Esophagus muscularis mucosa (tissue), 4 donors: ENCODE data around the gene PIP4K2A. TPM values are rescaled to one million over a fixed set of nuclear protein-coding genes. Genes with fewer than 3 reads are reported as not detected.

ENCODE experiments used
- DNase-seq: peaks from one replicate; pipeline ENCODE4 v3.0.0-alpha.2; 2017; ENCODE audit errors: extremely low spot score
- H3K27ac ChIP-seq, 4 donors: fragments of 200-600 bp; sonication (generic); replicated peaks in 1 of 4; 1 replicate in 3 of 4; 2 replicates in 1 of 4; pipeline ENCODE4 v1.5.1; 2016 to 2019; ENCODE audit warnings: mild to moderate bottlenecking in 1 of 4
- H3K27me3 ChIP-seq, 4 donors: fragments of 200-600 bp; sonication (generic); one replicate each; pipeline versions ENCODE4 v1.5.1 to v1.6.0; 2016 to 2019
- H3K36me3 ChIP-seq, 4 donors: fragments of 200-600 bp; sonication (generic); one replicate each; pipeline ENCODE4 v1.5.1; 2016 to 2019
- H3K4me1 ChIP-seq, 4 donors: fragments of 200-600 bp; sonication (generic); one replicate each; pipeline ENCODE4 v1.5.1; 2016 to 2019
- H3K4me3 ChIP-seq, 4 donors: fragments of 200-600 bp; sonication (generic); 1 replicate in 2 of 4; 2 replicates in 2 of 4; pipeline ENCODE4 v1.5.1; 2016 to 2019; ENCODE audit warnings: mild to moderate bottlenecking in 4 of 4, moderate library complexity in 1 of 4
- H3K9me3 ChIP-seq, 4 donors: fragments of 200-600 bp; sonication (generic); 1 replicate in 3 of 4; 2 replicates in 1 of 4; pipeline ENCODE4 v1.5.1; 2016 to 2019
- EP300 ChIP-seq: sonication (generic); formaldehyde crosslinking; IDR thresholded peaks from one replicate; pipeline ENCODE4 v1.6.1; 2017; ENCODE audit warnings: antibody characterized with exemption
- POLR2A ChIP-seq: fragments of 450-650 bp; IDR thresholded peaks from one replicate; pipeline ENCODE4 v1.6.1; 2017; ENCODE audit warnings: antibody characterized with exemption, moderate library complexity, mild to moderate bottlenecking, low read depth
- POLR2AphosphoS5 ChIP-seq, 2 donors: sonication (generic); formaldehyde crosslinking; IDR thresholded peaks; one replicate each; pipeline ENCODE4 v1.6.1; 2017; ENCODE audit warnings: antibody characterized with exemption in 2 of 2
- WGBS: methylation state at CpG from one replicate; pipeline ENCODE4 v1.1.5; 2018; 5-methylcytosine and 5-hydroxymethylcytosine counted together
- intact Hi-C: fragments of 100-400 bp; cut with DNase I; formaldehyde crosslinking; loops from one replicate; pipeline ENCODE4 v1.15.1; 2023
- total RNA-seq, 4 donors: library from RNA; depleted of rRNA; stranded (reverse); fragments of >200 nt; gene quantifications; one replicate each; pipeline versions ENCODE4 v1.1.0 to v1.2.1, GENCODE V29; 2016
- TF ChIP-seq, protein P1 (sequence below), 3 experiments: fragments of 200-600 bp in 2 of 3; fragments of 450-650 bp in 1 of 3; sonication (generic) in 2 of 3; IDR thresholded peaks; one replicate each; pipeline ENCODE4 v1.5.1; 2017 to 2019; ENCODE audit warnings: antibody characterized with exemption in 3 of 3, mild to moderate bottlenecking in 2 of 3, moderate library complexity in 1 of 3

The PIP4K2A gene
- total RNA-seq, 4 donors from 2014 or later: 26.2 to 34.3 (median 32.5) TPM

DNA sequence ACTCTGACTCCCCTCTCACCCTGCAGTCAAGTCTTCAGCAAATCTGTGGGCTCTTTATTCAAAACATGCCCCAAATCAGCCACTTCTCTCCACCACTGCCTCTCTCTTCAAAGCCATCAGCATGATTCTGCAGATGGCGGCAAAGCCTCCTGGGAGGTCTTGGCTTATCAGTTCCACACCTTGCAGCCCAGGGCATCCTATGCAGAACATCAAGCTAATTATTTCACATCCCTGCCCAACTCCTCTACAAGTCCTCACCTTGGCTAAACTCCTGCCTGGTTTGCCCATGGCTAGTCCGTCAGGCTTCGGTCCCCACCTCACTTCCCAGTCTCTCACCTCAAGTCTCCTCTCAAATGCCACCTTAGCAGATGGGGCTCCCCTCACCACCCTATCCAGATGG is 70.2 kb downstream of the PIP4K2A start:
- Histone ChIP-seq H3K4me1 (peaks cover 21 to 29% (median 25%) of the 10 kb centered on the region in 4 donors), H3K27ac (no peak overlapping the region), H3K4me3 (no peak overlapping the region), H3K36me3 (no peaks in the 10 kb centered on the region), H3K9me3 (no peaks in the 10 kb centered on the region), H3K27me3 (no peaks in the 10 kb centered on the region)
- intact Hi-C loops: no loop called here
- WGBS: 97% methylated on average over 3 of the region's 3 CpGs
- no peak for DNase-seq
- TF ChIP-seq POLR2A (no peak), EP300 (no peak), POLR2AphosphoS5 (IDR thresholded peaks at IDR 0.05) (no peak)
- TF ChIP-seq, protein P1, sequence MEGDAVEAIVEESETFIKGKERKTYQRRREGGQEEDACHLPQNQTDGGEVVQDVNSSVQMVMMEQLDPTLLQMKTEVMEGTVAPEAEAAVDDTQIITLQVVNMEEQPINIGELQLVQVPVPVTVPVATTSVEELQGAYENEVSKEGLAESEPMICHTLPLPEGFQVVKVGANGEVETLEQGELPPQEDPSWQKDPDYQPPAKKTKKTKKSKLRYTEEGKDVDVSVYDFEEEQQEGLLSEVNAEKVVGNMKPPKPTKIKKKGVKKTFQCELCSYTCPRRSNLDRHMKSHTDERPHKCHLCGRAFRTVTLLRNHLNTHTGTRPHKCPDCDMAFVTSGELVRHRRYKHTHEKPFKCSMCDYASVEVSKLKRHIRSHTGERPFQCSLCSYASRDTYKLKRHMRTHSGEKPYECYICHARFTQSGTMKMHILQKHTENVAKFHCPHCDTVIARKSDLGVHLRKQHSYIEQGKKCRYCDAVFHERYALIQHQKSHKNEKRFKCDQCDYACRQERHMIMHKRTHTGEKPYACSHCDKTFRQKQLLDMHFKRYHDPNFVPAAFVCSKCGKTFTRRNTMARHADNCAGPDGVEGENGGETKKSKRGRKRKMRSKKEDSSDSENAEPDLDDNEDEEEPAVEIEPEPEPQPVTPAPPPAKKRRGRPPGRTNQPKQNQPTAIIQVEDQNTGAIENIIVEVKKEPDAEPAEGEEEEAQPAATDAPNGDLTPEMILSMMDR (IDR thresholded peaks at IDR 0.05): no peak

DNA sequence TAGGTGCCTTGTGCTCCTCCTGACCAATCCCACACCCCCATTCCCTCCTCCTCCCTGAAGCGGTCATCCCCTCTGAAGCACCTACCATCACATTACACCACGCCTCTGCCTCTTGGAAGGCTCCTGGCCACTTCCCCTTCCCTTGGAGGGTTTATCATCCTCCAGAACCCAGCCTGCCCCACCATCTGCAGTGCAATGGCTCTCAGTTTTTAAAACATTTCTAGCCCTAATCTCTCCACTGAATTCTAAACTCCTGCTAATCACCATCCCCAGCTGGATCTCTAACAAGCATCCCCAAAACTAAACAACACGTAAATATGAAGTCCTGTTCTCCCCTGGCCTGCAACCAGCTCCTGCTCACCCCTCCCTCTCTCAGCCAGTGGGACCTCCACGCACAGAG is 70.6 kb downstream of the PIP4K2A start:
- no peaks in the 10 kb centered on the region for H3K36me3 ChIP-seq
- intact Hi-C loops: no loop called here
- no peak overlapping the region for H3K27ac ChIP-seq
- DNase-seq: no peak
- TF ChIP-seq, protein P1 (IDR thresholded peaks at IDR 0.05): no peak
- TF ChIP-seq EP300 (no peak), POLR2A (no peak)
- 89% methylated on average over 4 of the region's 4 CpGs for WGBS
- H3K27me3 ChIP-seq: no peaks in the 10 kb centered on the region
- no peak overlapping the region for H3K4me3 ChIP-seq
- peaks cover 19 to 24% (median 21%) of the 10 kb centered on the region in 4 donors for H3K4me1 ChIP-seq
- no peaks in the 10 kb centered on the region for H3K9me3 ChIP-seq

DNA sequence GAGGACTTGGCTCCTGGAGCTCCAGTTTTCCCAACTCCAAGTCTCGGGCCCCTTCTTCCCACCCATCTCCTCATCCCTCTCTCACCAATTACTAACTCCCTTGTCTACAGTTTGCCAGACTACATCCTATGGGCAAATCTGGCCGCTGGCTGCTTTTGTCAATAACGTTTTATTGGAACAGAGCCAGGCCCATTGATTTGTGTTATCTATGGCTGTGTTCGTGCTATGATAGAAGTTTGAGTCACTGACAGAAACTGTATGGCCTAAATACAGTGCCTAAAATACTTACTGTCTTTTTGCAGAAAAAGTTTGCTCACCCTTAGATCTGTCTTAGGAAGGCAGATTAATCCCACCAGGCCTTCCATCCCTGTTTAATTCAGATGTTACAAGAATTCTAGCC is 71.3 kb downstream of the PIP4K2A start:
- intact Hi-C loops: no loop called here
- no peak overlapping the region for H3K27ac ChIP-seq
- DNase-seq: no peak
- H3K27me3 ChIP-seq: no peaks in the 10 kb centered on the region
- WGBS: 91% methylated on average over 4 of the region's 4 CpGs
- H3K4me3 ChIP-seq: no peak overlapping the region
- H3K36me3 ChIP-seq: no peaks in the 10 kb centered on the region
- no peak for TF ChIP-seq EP300
- no peak for TF ChIP-seq POLR2AphosphoS5 (IDR thresholded peaks at IDR 0.05)
- TF ChIP-seq, protein P1 (IDR thresholded peaks at IDR 0.05): no peak
- TF ChIP-seq POLR2A: no peak
- no peaks in the 10 kb centered on the region for H3K9me3 ChIP-seq
- H3K4me1 ChIP-seq: peaks cover 12 to 18% (median 15%) of the 10 kb centered on the region in 4 donors

DNA sequence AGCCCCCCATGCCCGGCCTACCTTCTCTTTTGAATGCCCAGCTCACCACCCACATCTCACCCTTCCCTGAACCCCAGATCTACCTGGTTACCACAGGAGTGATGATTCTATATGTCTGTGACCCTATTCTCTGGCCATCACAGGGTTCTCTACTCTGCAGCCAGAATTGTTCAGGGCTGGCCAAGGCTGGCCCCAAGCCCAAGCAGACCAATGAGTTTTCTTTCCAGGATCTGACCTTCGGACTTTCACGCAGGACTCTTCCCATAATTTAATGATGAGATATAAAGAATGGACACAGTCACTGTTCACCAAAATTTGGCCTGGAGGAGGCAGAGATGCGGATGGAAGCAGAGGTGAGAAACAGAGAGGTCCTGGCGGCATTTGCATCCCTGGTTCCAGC is 72.6 kb downstream of the PIP4K2A start:
- TF ChIP-seq POLR2AphosphoS5 (IDR thresholded peaks at IDR 0.05) (no peak), EP300 (no peak), POLR2A (no peak)
- TF ChIP-seq, protein P1 (IDR thresholded peaks at IDR 0.05): no peak
- intact Hi-C loops: no loop called here
- 96% methylated on average over 5 of the region's 5 CpGs for WGBS

DNA sequence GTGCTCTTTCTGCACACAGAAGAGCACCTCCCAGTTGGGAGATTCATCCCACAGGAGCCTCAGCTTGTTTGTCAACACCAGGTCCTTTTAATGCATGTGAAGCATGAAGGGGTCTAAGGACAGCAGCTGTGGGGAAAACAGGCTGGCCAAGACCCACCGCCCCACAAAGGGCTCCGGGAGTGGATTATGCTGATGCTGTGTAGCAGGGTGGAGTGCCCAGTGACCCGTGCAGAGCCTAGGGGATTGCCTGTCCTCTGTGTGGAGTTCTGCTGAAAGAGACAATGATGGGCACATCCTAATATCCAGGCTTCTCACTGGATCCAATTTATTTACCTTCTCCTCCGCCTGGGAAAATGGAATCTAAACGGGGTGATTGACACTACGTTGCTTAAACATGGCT is 74.0 kb downstream of the PIP4K2A start:
- WGBS: 83% methylated on average over 6 of the region's 6 CpGs
- no peak for DNase-seq
- TF ChIP-seq, protein P1 (IDR thresholded peaks at IDR 0.05): no peak
- TF ChIP-seq POLR2AphosphoS5 (IDR thresholded peaks at IDR 0.05) (no peak), POLR2A (no peak), EP300 (no peak)
- Histone ChIP-seq H3K27ac (no peak overlapping the region), H3K36me3 (no peaks in the 10 kb centered on the region), H3K4me3 (no peak overlapping the region), H3K27me3 (no peaks in the 10 kb centered on the region), H3K4me1 (peaks cover 0 to 9% (median 6%) of the 10 kb centered on the region in 4 donors), H3K9me3 (no peaks in the 10 kb centered on the region)
- intact Hi-C loops: no loop called here

More for the DNA sequence above, 72.6 kb downstream of the PIP4K2A start:
- no peaks in the 10 kb centered on the region for H3K27me3 ChIP-seq
- no peak overlapping the region for H3K27ac ChIP-seq
- H3K36me3 ChIP-seq: no peaks in the 10 kb centered on the region
- no peak for DNase-seq
- no peak overlapping the region for H3K4me3 ChIP-seq
- peaks cover 0 to 8% (median 6%) of the 10 kb centered on the region in 4 donors for H3K4me1 ChIP-seq
- H3K9me3 ChIP-seq: no peaks in the 10 kb centered on the region
